Effector CD4-positive, alpha-beta T cell (primary cell): Measurements from ENCODE around the gene RNFT1.
A peak's percentile ranks its signal among the peaks of the same experiment; 100 is the strongest.
"Not testable (repeated sequence)": the region's sequence is repeated elsewhere in the genome, so short reads cannot be mapped to it uniquely, and the experiment has no call there.

Experiments
- DNase-seq: peaks from one replicate; pipeline ENCODE4 v3.0.0-alpha.2; 2020
- total RNA-seq: gene quantifications from one replicate; lab custom pipeline; 2026; lab: John Stamatoyannopoulos, UW

RNFT1 gene
- 5.6 reads per million, percentile 22 among the genes with 10 or more reads in this experiment for total RNA-seq

DNA sequence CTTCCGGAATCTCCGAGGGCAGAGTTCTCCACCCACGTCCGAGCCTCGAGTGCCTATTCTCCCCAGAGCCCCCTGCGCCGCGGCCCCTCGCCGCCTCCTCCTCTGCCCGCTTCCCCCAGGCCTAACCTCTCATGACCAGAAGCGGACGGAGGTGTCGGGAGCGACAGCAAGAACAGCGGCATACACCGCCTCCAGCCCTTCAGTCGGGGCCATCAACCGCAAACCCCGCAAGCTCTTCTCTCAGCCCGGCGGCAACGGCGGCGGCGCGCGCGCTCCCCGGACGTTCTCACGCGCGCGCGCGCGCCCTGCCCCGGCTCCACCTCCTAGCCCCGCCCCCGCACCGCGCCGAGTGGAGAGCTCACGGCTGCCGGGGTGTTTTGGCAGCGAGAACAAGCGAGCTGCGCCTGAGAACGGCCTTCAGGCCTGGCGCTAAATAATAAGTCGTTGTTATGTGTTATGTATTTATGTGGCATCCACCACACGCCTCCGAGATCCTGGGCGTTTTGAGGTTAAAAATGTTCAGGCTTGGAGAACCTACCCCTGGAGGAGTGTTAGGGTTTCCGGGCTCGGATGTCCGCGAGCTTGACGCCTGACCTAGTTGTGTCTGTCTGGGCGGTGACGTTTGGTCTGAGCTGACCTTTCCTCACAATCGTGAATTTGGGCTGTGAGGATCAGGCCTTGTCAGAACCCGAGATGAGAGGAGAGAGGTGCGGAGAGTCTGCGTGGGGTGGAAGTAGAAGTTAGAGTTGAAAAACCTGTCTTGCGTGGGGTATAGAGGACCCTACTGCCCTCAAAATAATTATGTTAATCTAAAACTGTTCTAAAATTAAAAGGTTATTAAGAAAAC lies at the start of gene RNFT1:
Gene RNFT1 (minus strand): TSS at position 259 of the 847 bp plus-strand sequence. CDS start 77 bp downstream, at position 182.
- DNase-seq: peak; percentile 86

- not testable (repeated sequence) for DNase-seq
Observed at GRCh38 chr17:60009326-60009725, 44.8 kb upstream of the RNFT1 start.

DNA sequence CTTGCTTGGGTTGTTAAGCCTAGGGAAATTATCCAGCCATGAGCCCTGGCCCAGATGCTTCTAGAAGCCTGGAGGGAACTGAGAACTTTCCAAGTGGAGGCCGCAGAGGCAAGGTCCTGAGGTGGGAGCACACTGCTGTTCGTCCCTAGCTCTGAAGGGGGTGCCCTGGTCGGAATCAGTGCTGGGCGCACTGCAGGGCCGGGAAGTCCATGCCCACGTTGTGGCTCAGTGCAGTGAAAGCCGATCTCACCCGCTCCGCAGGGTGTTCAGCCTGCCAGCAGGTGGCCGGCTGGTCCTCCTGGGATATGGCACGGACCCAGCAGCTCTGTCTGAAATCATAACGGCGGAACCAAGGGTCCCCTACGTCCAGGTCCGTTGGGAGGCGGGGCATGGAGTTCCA lies 43.8 kb upstream of the RNFT1 start:
- not testable (repeated sequence) for DNase-seq

DNA sequence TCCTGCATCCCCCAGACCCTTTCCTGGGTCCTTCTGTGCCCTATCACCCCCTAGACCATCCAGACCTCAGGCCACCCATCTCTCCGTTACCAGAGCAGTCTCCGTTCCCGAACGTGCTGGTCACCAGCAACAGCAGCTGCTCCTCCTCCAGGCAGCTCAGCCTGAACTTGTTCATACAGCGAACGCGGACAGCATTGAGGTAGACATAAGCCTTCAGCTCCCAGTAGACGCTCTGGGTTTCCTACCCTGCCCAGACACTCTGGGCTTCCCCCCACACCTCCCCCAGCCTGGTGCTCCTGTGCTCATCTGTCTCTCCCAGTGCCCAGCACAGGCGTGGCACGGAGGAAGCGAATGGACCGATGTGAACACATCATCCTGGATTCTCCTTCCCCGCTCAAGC lies 41.6 kb upstream of the RNFT1 start:
- no peak for DNase-seq

GRCh38 chr17:60004561-60004960 lies 40.0 kb upstream of the RNFT1 start:
- DNase-seq: not testable (repeated sequence)

DNA sequence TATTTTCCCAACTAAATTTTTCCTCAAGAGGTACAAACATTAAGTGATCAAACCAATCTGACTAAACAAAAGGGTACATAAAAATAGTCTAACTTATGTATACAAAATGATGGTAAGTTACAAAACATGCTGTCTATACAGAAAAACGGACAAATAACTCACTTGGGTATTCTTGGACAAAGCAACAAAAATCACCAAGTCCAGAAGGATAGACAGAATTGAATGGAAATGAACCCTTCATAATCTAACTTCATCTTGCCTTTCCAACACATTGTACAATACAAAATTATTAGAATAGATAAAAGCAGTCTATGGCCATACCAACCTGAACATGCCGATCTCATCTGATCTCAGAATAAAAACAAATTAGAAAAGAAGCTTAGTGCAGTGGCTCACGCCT lies 37.9 kb upstream of the RNFT1 start:
- not testable (repeated sequence) for DNase-seq

DNA sequence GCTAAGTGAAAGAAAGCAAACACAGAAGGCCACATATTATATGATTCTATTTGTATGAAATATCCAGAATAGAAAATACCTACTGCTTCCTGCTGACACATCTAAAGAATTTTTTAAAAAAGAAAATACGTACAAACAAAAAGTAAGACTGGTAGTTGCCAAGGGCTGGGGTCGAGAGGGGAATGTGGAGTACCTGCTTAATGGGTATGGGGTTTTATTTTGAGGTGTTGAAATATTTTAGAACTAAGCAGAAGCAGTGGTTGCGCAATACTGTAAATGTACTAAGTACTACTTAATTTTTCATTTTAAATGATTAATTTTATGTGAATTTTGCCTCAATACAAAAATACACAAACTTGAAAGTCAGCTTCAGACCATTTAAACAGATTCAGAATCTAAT lies 32.1 kb upstream of the RNFT1 start:
- DNase-seq: not testable (repeated sequence)

- DNase-seq: not testable (repeated sequence)
Observed at GRCh38 chr17:59975166-59975565, 10.6 kb upstream of the RNFT1 start.

- not testable (repeated sequence) for DNase-seq
Observed at GRCh38 chr17:59973483-59973882, 8.9 kb upstream of the RNFT1 start.

DNA sequence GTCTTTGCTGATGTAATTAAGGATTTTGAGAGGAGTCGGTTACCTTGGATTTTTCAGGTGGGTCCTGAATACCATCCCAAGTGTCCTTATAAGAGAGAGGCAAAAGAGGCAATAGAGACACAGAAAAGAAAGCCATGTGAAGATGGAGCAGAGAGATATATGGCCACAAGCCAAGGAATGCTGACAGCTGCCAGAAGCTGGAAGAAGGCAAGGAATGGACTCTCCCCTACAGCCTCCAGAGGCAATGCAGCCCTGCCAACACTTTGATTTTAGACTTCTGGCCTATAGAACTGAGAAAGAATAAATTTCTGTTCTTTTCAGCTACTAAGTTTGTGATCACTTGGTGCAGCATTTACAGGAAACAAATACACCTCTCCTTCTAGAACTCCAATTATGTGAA lies 8.2 kb upstream of the RNFT1 start:
- no peak for DNase-seq

DNA sequence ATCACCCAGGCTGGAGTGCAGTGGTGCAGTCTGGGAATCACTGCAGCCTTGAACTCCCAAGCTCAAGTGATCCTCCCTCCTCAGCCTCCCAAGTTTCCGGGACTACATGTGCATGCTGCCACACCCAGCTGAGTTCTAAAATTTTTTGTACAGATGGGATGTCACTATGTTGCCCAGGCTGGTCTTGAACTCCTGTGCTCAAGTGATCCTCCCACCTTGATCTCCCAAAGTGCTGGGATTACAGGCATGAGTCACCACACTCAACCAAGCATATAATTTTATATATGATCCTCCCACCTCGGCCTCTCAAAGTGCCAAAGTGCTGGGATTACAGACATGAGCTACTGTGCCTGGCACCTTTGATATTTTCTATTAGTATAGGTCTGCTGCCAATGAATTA lies 7.2 kb upstream of the RNFT1 start:
- not testable (repeated sequence) for DNase-seq

DNA sequence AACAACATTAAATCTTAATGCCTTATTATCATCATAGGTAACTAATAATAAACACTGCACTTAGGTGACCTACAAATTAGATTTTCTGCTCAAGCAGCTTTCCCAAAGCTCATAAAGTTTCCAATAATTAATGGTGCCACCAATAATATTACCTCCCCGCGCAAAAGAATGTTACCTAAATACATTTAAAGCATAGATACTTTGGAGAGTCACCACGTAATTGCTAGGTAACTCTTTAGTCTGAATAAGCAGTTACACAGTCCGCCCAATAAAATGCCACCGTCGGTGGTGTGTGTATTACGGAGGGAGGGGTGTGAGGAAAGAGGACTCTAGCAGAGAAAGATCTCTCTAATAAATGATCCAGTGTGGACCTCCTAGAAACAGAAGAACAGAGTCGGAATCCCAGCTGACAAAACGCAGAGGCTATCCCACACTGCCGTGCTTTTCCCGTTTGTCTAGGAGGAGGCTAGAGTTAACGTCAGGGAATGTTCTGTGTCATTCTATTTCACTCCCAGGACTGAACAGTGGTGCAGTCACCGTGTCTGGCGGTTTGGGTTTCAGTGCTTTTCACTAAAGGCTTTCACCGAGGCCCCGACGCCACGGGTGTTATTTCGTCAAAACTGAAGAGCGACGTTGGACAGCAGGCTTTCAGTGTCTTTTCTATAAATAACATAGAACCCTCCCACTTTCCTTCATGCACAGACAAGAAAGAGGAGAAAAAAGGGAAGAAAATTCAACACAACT lies 630 bp downstream of the RNFT1 start:
- DNase-seq: peak; percentile 46

GRCh38 chr17:59962739-59963318 lies 1.7 kb downstream of the RNFT1 start:
- no peak for DNase-seq

GRCh38 chr17:59959574-59959973 lies 5.0 kb downstream of the RNFT1 start:
- DNase-seq: not testable (repeated sequence)

DNA sequence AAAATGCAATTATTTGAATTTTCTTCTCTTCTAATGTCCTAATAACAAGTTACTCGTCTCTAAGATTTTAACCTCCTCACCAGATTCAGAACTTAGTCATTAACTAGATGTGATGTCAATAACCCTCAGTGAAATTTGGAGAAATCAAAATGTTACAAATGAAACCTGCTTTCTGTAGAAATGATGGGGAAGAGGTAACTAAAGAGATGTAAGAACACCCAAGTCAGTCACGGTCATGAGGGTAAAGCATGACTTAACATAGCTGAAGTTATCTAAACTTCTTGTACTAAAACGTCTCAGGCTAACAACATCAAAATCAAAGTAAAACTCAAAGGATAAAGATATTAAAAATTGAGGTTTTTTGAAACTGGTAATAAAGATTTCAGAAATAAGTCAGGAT lies 9.7 kb downstream of the RNFT1 start:
- DNase-seq: no peak

DNA sequence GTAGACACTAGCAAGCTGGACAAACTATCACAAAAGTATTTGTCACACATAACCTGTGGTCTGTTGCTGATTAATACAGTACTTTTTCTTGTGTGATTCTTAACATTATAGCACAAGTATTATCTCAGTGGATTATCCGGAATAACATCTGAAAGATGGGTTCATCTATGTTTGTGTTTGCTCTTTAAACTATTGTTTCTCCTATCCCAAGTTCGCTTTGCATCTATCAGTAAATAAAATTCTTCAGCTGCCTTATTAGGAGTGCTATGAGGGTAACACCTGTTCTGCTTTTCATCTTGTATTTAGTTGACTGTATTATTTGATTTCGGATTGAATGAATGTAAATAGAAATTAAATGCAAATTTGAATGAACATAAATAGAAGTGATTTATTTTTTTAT lies 14.5 kb downstream of the RNFT1 start:
- DNase-seq: no peak

- not testable (repeated sequence) for DNase-seq
Observed at GRCh38 chr17:59947310-59947709, 17.2 kb downstream of the RNFT1 start.

DNA sequence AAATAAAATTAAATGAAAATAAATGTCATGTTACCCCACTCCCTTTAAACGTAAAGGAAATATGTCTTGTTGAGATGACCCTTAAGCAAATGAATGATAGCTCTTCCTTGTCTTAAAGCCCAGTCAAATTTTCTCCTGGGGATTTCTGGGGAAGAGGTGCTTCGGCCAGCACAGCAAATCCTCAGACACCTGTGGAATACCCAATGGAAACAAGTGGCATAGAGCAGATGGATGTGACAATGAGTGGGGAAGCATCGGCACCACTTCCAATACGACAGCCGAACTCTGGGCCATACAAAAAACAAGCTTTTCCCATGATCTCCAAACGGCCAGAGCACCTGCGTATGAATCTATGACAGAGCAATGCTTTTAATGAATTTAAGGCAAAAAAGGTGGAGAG lies 18.1 kb downstream of the RNFT1 start:
- DNase-seq: not testable (repeated sequence)

DNA sequence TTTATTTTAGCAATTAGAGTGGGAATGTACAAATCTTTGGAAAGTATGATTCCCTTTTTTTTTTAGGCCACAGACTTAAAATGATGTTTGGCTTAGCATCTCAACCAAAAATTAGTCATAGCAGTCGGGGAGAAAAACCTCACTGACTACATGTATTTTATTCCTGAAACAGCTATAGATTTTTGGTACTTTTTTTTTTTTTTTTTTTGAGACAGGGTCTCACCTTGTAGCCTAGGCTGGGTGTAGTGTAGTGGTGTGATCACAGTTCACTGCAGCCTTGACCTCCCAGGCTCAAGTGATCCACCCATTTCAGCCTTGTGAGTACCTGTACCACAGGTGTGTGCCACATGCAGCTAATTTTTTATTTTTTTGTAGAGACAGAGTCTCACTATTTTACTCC lies 23.4 kb downstream of the RNFT1 start:
- DNase-seq: no peak

DNA sequence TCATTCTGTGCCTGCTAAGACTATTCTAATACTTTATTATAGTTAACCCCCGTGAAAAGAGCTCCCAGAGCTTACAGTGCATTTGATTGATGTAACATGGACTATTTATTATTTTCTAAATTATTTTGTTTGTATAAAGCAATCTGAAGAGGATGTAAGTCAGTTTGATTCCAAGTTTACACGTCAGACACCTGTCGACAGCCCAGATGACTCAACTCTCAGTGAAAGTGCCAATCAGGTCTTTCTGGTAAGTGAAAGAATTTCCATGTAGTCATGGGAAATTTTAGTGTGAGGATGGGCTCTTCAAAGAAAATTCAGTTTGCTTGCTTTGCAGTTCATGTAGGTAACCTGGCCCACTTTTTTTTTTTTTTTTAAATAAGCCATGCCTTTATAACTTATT lies 23.8 kb downstream of the RNFT1 start:
- DNase-seq: not testable (repeated sequence)

DNA sequence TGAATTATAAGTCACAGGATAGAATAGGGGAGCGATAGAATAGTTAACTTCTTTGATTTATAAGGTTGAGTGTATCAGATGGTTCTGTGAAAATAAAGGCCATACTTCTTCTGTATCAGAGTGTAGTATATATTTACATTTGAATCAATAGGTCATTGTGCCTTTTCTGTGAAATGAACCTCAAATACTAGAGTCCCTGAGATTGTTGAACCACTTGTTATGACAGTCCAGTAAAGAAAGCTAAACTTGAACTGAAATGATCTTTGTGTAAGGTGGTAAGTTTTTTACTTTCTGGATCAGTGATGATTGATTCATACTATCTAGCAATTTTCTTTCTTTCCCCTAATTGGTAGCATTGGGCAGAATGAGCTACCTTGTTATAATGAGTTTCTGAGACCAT lies 31.2 kb downstream of the RNFT1 start:
- not testable (repeated sequence) for DNase-seq

- DNase-seq: not testable (repeated sequence)
Observed at GRCh38 chr17:59930768-59931167, 33.8 kb downstream of the RNFT1 start.

DNA sequence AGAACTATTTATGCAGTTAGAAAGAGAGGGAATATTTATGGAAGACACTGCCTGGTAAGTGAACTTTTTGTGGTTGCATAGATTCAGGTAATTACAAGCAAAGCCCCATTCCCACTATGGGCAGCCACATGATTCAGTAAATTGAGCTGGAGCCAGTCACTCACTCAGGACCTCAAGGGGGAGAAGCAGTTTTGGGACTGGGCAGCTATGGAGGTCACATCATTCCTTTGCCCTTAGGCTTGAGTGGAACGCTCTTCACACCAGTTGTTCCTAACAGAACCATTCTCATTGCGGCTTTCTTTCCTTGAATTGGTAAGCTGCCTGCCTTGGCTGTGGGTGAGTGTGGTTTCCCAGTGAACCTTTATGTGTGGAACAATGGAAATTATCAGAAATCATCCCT lies 34.4 kb downstream of the RNFT1 start:
- DNase-seq: not testable (repeated sequence)
